NCI-H226 (cell line): ENCODE results near the gene DOK6.
"Not testable (repeated sequence)": the region's sequence is repeated elsewhere in the genome, so short reads cannot be mapped to it uniquely, and the experiment has no call there.

Experiments used
- DNase-seq: peaks from one replicate; pipeline ENCODE4 v3.0.0-alpha.2; 2015

DOK6 gene

GRCh38 chr18:69628774-69629359 is 228.2 kb downstream of the DOK6 start:
- DNase-seq: no peak

- no peak for DNase-seq
Measured at GRCh38 chr18:69631281-69631680, 230.6 kb downstream of the DOK6 start.

GRCh38 chr18:69635482-69635881 is 234.8 kb downstream of the DOK6 start:
- DNase-seq: no peak

- no peak for DNase-seq
Measured at GRCh38 chr18:69636529-69637301, 236.0 kb downstream of the DOK6 start.

GRCh38 chr18:69638056-69638455 is 237.4 kb downstream of the DOK6 start:
- DNase-seq: no peak

GRCh38 chr18:69647702-69648101 is 247.0 kb downstream of the DOK6 start:
- no peak for DNase-seq

GRCh38 chr18:69648486-69648885 is 247.8 kb downstream of the DOK6 start:
- no peak for DNase-seq

GRCh38 chr18:69649684-69650083 is 249.0 kb downstream of the DOK6 start:
- DNase-seq: no peak

- DNase-seq: no peak
Measured at GRCh38 chr18:69651243-69651642, 250.6 kb downstream of the DOK6 start.

- no peak for DNase-seq
Measured at GRCh38 chr18:69655816-69656215, 255.1 kb downstream of the DOK6 start.

- no peak for DNase-seq
Measured at GRCh38 chr18:69658103-69658502, 257.4 kb downstream of the DOK6 start.

GRCh38 chr18:69658685-69659084 is 258.0 kb downstream of the DOK6 start:
- DNase-seq: no peak

- DNase-seq: no peak
Measured at GRCh38 chr18:69659142-69659651, 258.5 kb downstream of the DOK6 start.

GRCh38 chr18:69662090-69662489 is 261.4 kb downstream of the DOK6 start:
- DNase-seq: not testable (repeated sequence)

- no peak for DNase-seq
Measured at GRCh38 chr18:69664399-69664798, 263.7 kb downstream of the DOK6 start.

GRCh38 chr18:69674292-69674877 is 273.7 kb downstream of the DOK6 start:
- no peak for DNase-seq

- DNase-seq: no peak
Measured at GRCh38 chr18:69674966-69675365, 274.3 kb downstream of the DOK6 start.

- DNase-seq: no peak
Measured at GRCh38 chr18:69677595-69677994, 276.9 kb downstream of the DOK6 start.

- DNase-seq: no peak
Measured at GRCh38 chr18:69680123-69680522, 279.4 kb downstream of the DOK6 start.

GRCh38 chr18:69683176-69683575 is 282.5 kb downstream of the DOK6 start:
- DNase-seq: no peak

- DNase-seq: no peak
Measured at GRCh38 chr18:69684789-69685188, 284.1 kb downstream of the DOK6 start.

GRCh38 chr18:69686861-69687260 is 286.2 kb downstream of the DOK6 start:
- no peak for DNase-seq

GRCh38 chr18:69689121-69689759 is 288.6 kb downstream of the DOK6 start:
- DNase-seq: no peak
